GM12878 (cell line): ENCODE data around the gene TLE2. TPM values are rescaled to one million over a fixed set of nuclear protein-coding genes. Genes with fewer than 3 reads are reported as not detected.

Source experiments
- ATAC-seq: fragments of 200-7000 bp; cut with Tn5 transposase; 3 replicates; pipeline ENCODE4 v1.9.1; 2020; ENCODE audit warnings: mild to moderate bottlenecking, moderate library complexity
- BruUV-seq: library from RNA; stranded (reverse); fragments of 400-500 nt; replicated peaks from 2 replicates; lab custom pipeline; 2021; lab: Mats Ljungman, UMichigan
- CTCF ChIA-PET: fragments of 300-600 bp; sonication (Branson Sonifier 250); formaldehyde crosslinking; extraction: SDS; loops from one replicate; lab custom pipeline; 2021; ENCODE audit warnings: inconsistent platforms; lab: Yijun Ruan, JAX
- POLR2A ChIA-PET: fragments of 350-600 bp; formaldehyde crosslinking; extraction: SDS; loops from one replicate; lab custom pipeline; 2021; ENCODE audit warnings: inconsistent platforms; lab: Charles Lee
- RAD21 ChIA-PET: fragments of 300-600 bp; sonication (Branson Sonifier 250); formaldehyde crosslinking; loops from one replicate; lab custom pipeline; 2023; ENCODE audit warnings: antibody characterized with exemption; ENCODE audit not compliant: unreplicated experiment; lab: Charles Lee
- SMC1A ChIA-PET: fragments of 300-600 bp; sonication (Branson Sonifier 250); formaldehyde crosslinking; loops from one replicate; lab custom pipeline; 2023; ENCODE audit not compliant: unreplicated experiment, uncharacterized antibody; lab: Charles Lee
- DNase-seq: peaks from one replicate; pipeline ENCODE4 v3.0.0-alpha.2; 2011; ENCODE audit warnings: low read depth, low spot score
- FAIRE-seq: peaks from 3 replicates; lab custom pipeline; 2011; peaks lifted over from hg19 to GRCh38; lab: Jason Lieb, UNC
- H2AFZ ChIP-seq: 2 replicates; pipeline ENCODE4 v1.6.0; 2011; ENCODE audit warnings: low read depth, low read length, control low read depth; ENCODE audit not compliant: control insufficient read depth
- H3K27ac ChIP-seq: 2 replicates; pipeline ENCODE4 v1.5.1; 2011; ENCODE audit warnings: control low read depth; ENCODE audit not compliant: control insufficient read depth, insufficient read depth
- H3K27me3 ChIP-seq, 2 experiments: replicated peaks in 1 of 2; 2 replicates each; pipeline versions ENCODE4 v1.6.0 to v1.6.1; 2011; ENCODE audit warnings: low read length in 1 of 2; ENCODE audit not compliant: control insufficient read depth in 2 of 2, insufficient read depth in 2 of 2
- H3K36me3 ChIP-seq, 2 experiments: 2 replicates each; pipeline ENCODE4 v1.5.1; 2011; ENCODE audit warnings: low read length in 1 of 2; ENCODE audit not compliant: control insufficient read depth in 2 of 2, insufficient read depth in 2 of 2
- H3K4me1 ChIP-seq: 2 replicates; pipeline ENCODE4 v1.6.1; 2011; ENCODE audit warnings: mild to moderate bottlenecking, low read length, moderate library complexity, mixed read lengths; ENCODE audit not compliant: control insufficient read depth, insufficient read depth
- H3K4me2 ChIP-seq: 2 replicates; pipeline ENCODE4 v1.6.0; 2011; ENCODE audit warnings: control low read depth; ENCODE audit not compliant: control insufficient read depth, insufficient read depth
- H3K4me3 ChIP-seq: fragments of 200-600 bp; sonication (generic); 2 replicates; pipeline ENCODE4 v1.5.1; 2016
- H3K79me2 ChIP-seq: 2 replicates; pipeline ENCODE4 v1.6.0; 2011; ENCODE audit warnings: low read length; ENCODE audit not compliant: control insufficient read depth, insufficient read depth
- H3K9ac ChIP-seq: 2 replicates; pipeline ENCODE4 v1.8.0; 2011; ENCODE audit warnings: low read length, control low read depth, mixed read lengths; ENCODE audit not compliant: control insufficient read depth, insufficient read depth
- H3K9me3 ChIP-seq: replicated peaks from 3 replicates; pipeline ENCODE4 v1.5.1; 2011; ENCODE audit warnings: mild to moderate bottlenecking, low read length; ENCODE audit not compliant: control insufficient read depth, insufficient read depth
- H4K20me1 ChIP-seq: 2 replicates; pipeline ENCODE4 v1.6.0; 2011; ENCODE audit not compliant: control insufficient read depth, insufficient read depth
- CREB1 ChIP-seq: IDR thresholded peaks from 2 replicates; pipeline ENCODE4 v1.6.1; 2012; ENCODE audit warnings: low read depth, mild to moderate bottlenecking, inconsistent platforms
- HCFC1 ChIP-seq: fragments of 150-350 bp; IDR thresholded peaks from 2 replicates; pipeline ENCODE4 v1.6.1; 2014; ENCODE audit warnings: low read length
- HDAC2 ChIP-seq: fragments of 200-600 bp; sonication (generic); IDR thresholded peaks from 2 replicates; pipeline ENCODE4 v1.6.1; 2017
- IRF4 ChIP-seq: IDR thresholded peaks from 2 replicates; pipeline ENCODE4 v1.6.1; 2011; ENCODE audit warnings: low read depth, low read length
- JUND ChIP-seq: IDR thresholded peaks from 2 replicates; pipeline ENCODE4 v1.6.1; 2012; ENCODE audit warnings: low read depth, mild to moderate bottlenecking, low read length, improper control_type of control experiment, moderate library complexity
- KDM1A ChIP-seq: fragments of 200-600 bp; sonication (generic); IDR thresholded peaks from 2 replicates; pipeline ENCODE4 v1.6.1; 2016; ENCODE audit warnings: borderline replicate concordance
- MEF2B ChIP-seq: fragments of 450-650 bp; IDR thresholded peaks from 2 replicates; pipeline ENCODE4 v1.6.1; 2018; ENCODE audit warnings: mild to moderate bottlenecking, moderate library complexity; ENCODE audit not compliant: partially characterized antibody, poor library complexity, severe bottlenecking
- NBN ChIP-seq: fragments of 450-650 bp; IDR thresholded peaks from 2 replicates; pipeline ENCODE4 v1.6.1; 2016
- NFIC ChIP-seq: IDR thresholded peaks from 2 replicates; pipeline ENCODE4 v1.6.1; 2012; ENCODE audit warnings: low read depth, mild to moderate bottlenecking, inconsistent platforms, low read length, moderate library complexity
- RBBP5 ChIP-seq: fragments of 200-600 bp; sonication (generic); conservative IDR thresholded peaks from 2 replicates; pipeline ENCODE4 v1.6.1; 2016
- SUZ12 ChIP-seq: fragments of 200-600 bp; sonication (generic); IDR thresholded peaks from one replicate; pipeline ENCODE4 v1.6.1; 2018; ENCODE audit warnings: antibody characterized with exemption, mild to moderate bottlenecking; ENCODE audit not compliant: unreplicated experiment
- TARDBP ChIP-seq: IDR thresholded peaks from 2 replicates; pipeline ENCODE4 v1.6.1; 2016; ENCODE audit warnings: borderline replicate concordance
- WRNIP1 ChIP-seq: IDR thresholded peaks from 2 replicates; pipeline ENCODE4 v1.6.1; 2011; ENCODE audit warnings: low read depth, low read length, improper control_type of control experiment, borderline replicate concordance
- ZNF24 ChIP-seq: fragments of 450-650 bp; IDR thresholded peaks from 2 replicates; pipeline ENCODE4 v1.6.1; 2017; ENCODE audit warnings: antibody characterized with exemption, mild to moderate bottlenecking
- ZNF384 ChIP-seq: IDR thresholded peaks from 2 replicates; pipeline ENCODE4 v1.6.1; 2012; ENCODE audit warnings: low read depth, mild to moderate bottlenecking, low read length, improper control_type of control experiment, borderline replicate concordance
- WGBS: methylation state at CpG from one replicate; pipeline ENCODE4 v1.1.6; 2016; ENCODE audit warnings: low lambda C conversion rate; ENCODE audit not compliant: insufficient replicate concordance, insufficient coverage; ENCODE audit errors: missing lambda C conversion rate; 5-methylcytosine and 5-hydroxymethylcytosine counted together
- in situ Hi-C: fragments of 300-500 bp; cut with MboI; formaldehyde crosslinking; loops from 9 replicates; pipeline ENCODE4 v1.14.3; 2018; ENCODE audit warnings: mixed read lengths
- intact Hi-C: fragments of 100-400 bp; cut with micrococcal nuclease; formaldehyde crosslinking; loops from one replicate; pipeline ENCODE4 v1.14.2; 2022; ENCODE audit not compliant: unreplicated experiment
- polyA plus RNA-seq, 11 experiments: library from polyadenylated mRNA; depleted of rRNA in 4 of 11; unstranded in 6 of 11; stranded (reverse) in 5 of 11; fragments of >200 nt; fragmentation: Nextera tagmentation in 4 of 11; fragmentation: Illumina TruSeq in 1 of 11; extraction: Ambion mirVana in 4 of 11; extraction: Trizol in 1 of 11; gene quantifications; 1 replicate in 1 of 11; 2 replicates in 10 of 11; pipeline versions ENCODE4 v1.2.1 to v1.2.3, GENCODE V29; 2011 to 2016; ENCODE audit warnings: inconsistent platforms in 2 of 11, missing spikeins in 2 of 11, low read depth in 1 of 11
- total RNA-seq, 4 experiments: library from RNA; depleted of rRNA in 3 of 4; stranded (reverse); fragments of >200 nt in 3 of 4; fragmentation: Illumina TruSeq in 1 of 4; extraction: Trizol in 1 of 4; gene quantifications; 2 replicates each; pipeline versions ENCODE4 v1.2.1 to v1.2.3, GENCODE V29; 2013 to 2021
- TF ChIP-seq, protein P1 (sequence below): IDR thresholded peaks from 2 replicates; pipeline ENCODE4 v1.6.1; 2011; ENCODE audit warnings: low read depth, mild to moderate bottlenecking, low read length, moderate library complexity, borderline replicate concordance; ENCODE audit errors: extremely low read depth
- TF ChIP-seq, protein P2 (sequence below): fragments of 450-650 bp; IDR thresholded peaks from 2 replicates; pipeline ENCODE4 v1.6.1; 2017; ENCODE audit warnings: borderline replicate concordance

TLE2 gene
- total and polyA plus RNA-seq, 10 of the 15 experiments (the other 5 are each of a cell fraction or from before 2014, with no cell fraction given), result 0.05 to 0.21 (median 0.11) TPM; not detected in 5

DNA sequence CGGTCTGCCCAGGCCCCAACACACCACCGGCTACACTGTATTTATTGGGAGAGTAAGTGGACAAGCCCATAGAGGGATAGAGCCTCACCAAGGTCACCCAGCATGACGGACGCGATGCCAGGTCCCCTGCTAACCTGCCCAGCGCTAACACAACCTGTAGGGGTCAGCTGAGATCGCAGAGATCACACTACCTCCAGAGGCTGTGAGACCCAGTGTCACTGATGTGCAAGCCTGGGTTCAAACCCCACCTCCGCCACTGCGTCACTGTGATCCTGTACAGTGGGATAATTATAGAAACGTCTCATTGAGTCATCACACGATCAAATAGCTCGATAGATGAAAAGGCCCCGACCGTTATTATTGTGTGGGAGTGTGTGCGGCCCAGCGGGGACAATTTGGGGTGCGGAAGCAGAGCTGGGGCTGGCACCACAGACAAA is 10.6 kb upstream of the TLE2 start:
- H3K9ac ChIP-seq, result no peak overlapping the region

DNA sequence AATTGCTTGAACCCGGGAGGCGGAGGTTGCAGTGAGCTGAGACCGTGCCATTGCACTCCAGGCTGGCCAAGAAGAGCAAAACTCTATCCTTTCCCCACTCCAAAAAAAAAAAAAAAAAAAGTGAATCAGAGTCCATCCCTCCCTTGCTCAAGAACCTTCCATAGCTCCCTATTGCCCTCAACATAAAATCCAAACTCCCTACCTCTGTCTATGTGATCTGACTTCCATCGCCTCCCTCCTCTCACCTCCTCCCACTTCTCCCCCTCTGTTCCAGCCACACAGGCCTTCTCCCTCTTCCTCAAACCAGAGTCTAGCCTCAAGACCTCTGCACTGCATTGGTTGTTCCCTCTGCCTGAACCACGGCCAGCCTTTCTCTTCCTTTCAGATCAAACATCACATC is 10.0 kb upstream of the TLE2 start:
- Histone ChIP-seq H3K36me3 (no peaks in the 10 kb centered on the region), H3K27ac (no peak overlapping the region), H3K4me3 (no peak overlapping the region), H2AFZ (no peak overlapping the region), H4K20me1 (no peaks in the 10 kb centered on the region), H3K4me1 (peaks cover 16% of the 10 kb centered on the region), H3K9me3 (no peaks in the 10 kb centered on the region), H3K4me2 (no peak overlapping the region), H3K79me2 (no peaks in the 10 kb centered on the region), H3K27me3 (no peaks in the 10 kb centered on the region), H3K9ac (no peak overlapping the region)
- ChIA-PET SMC1A (no interaction called here), CTCF (no interaction called here), RAD21 (interaction anchor here (1.0 kb wide), 1 partner anchor 26 kb away, joined by 3 read pairs; no protein-coding TSS in a partner anchor), POLR2A (no interaction called here)
- DNase-seq (no peak), FAIRE-seq (no peak), ATAC-seq (no peak)
- intact Hi-C loops (no loop called here), in situ Hi-C loops (no loop called here)
- WGBS, result 88% methylated on average over 4 of the region's 5 CpGs
- no TSS peak for BruUV-seq
- TF ChIP-seq NBN, result no peak
- TF ChIP-seq CREB1, result no peak
- TF ChIP-seq NFIC, result no peak
- TF ChIP-seq RBBP5, result no peak
- TF ChIP-seq ZNF24, result no peak
- TF ChIP-seq IRF4, result no peak
- no peak for TF ChIP-seq MEF2B
- TF ChIP-seq KDM1A, result no peak
- TF ChIP-seq, protein P1, sequence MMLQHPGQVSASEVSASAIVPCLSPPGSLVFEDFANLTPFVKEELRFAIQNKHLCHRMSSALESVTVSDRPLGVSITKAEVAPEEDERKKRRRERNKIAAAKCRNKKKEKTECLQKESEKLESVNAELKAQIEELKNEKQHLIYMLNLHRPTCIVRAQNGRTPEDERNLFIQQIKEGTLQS, result no peak
- no peak for TF ChIP-seq TARDBP
- no peak for TF ChIP-seq WRNIP1
- TF ChIP-seq ZNF384, result no peak
- TF ChIP-seq HDAC2, result no peak
- no peak for TF ChIP-seq HCFC1

More for the DNA sequence above, 10.6 kb upstream of the TLE2 start:
- Histone ChIP-seq H2AFZ (no peak overlapping the region), H3K4me1 (peaks cover 14% of the 10 kb centered on the region), H3K4me2 (no peak overlapping the region), H3K27ac (no peak overlapping the region), H3K4me3 (no peak overlapping the region)
- TF ChIP-seq NFIC (no peak), SUZ12 (no peak), JUND (no peak)
- TF ChIP-seq, protein P2, sequence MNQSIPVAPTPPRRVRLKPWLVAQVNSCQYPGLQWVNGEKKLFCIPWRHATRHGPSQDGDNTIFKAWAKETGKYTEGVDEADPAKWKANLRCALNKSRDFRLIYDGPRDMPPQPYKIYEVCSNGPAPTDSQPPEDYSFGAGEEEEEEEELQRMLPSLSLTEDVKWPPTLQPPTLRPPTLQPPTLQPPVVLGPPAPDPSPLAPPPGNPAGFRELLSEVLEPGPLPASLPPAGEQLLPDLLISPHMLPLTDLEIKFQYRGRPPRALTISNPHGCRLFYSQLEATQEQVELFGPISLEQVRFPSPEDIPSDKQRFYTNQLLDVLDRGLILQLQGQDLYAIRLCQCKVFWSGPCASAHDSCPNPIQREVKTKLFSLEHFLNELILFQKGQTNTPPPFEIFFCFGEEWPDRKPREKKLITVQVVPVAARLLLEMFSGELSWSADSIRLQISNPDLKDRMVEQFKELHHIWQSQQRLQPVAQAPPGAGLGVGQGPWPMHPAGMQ, result no peak
- TF ChIP-seq, protein P1, result no peak
- TF ChIP-seq, all 136 proteins: peak for 0
- ChIA-PET SMC1A (no interaction called here), RAD21 (interaction anchor here (1.0 kb wide), 1 partner anchor 25 kb away, joined by 3 read pairs; no protein-coding TSS in a partner anchor), POLR2A (interaction anchor here (1.1 kb wide), 1 partner anchor 19 kb away, joined by 3 read pairs; no protein-coding TSS in a partner anchor), CTCF (no interaction called here)
- H3K79me2 ChIP-seq, result no peaks in the 10 kb centered on the region
- no peak for ATAC-seq
- no TSS peak for BruUV-seq
- in situ Hi-C loops, result no loop called here
- FAIRE-seq, result no peak
- 44% methylated on average over 17 of the region's 17 CpGs for WGBS
- no peak for DNase-seq
- no peaks in the 10 kb centered on the region for H3K9me3 ChIP-seq
- H4K20me1 ChIP-seq, result no peaks in the 10 kb centered on the region
- intact Hi-C loops, result no loop called here
- H3K36me3 ChIP-seq, result no peaks in the 10 kb centered on the region
- no peaks in the 10 kb centered on the region for H3K27me3 ChIP-seq
